Heart left ventricle (tissue), 13 donors: ENCODE measurements around the gene IGSF11.

Experiments
- CTCF ChIP-seq, 12 donors: fragments of 200-600 bp; sonication (generic) in 4 of 12; IDR thresholded peaks; one replicate each; pipeline versions ENCODE4 v1.5.0 to v1.8.0; 2018 to 2022; ENCODE audit warnings: antibody characterized with exemption in 12 of 12, mild to moderate bottlenecking in 5 of 12
- POLR2A ChIP-seq, 2 donors: fragments of 450-650 bp; IDR thresholded peaks; one replicate each; pipeline ENCODE4 v1.6.1; 2017; ENCODE audit warnings: antibody characterized with exemption in 2 of 2, mild to moderate bottlenecking in 2 of 2, moderate library complexity in 2 of 2
- donor health status: ischemic (EF 13 %, LVEDD 7.1; RV severe dilation, severe dysfunction).
- donor health status: DM: no; HTN: yes; CAD: no.
- donor health status: DM: no; HTN: no; CAD: no.
- donor health status: ischemic (EF 25% LVEDD 6.9; RV normal size, moderate dysfunction).
- donor health status: ischemic (EF 25% LVEDD 5.7; RV mildly dilated, moderate dysfunction).
- donor health status: ischemic (EF 35%, LVEDD 5.7; RV mildly dilated, moderate dysfunction).
- donor health status: nonischemic (EF 11% LVEDD 7.7; RV severe dilation, severe dysfunction).
- donor health status: DM: yes; HTN: yes; CAD: no.
- donor health status: PGD.
- donor health status: ischemic (EF 29% LVEDD 5.4; RV normal size, mild dysfunction).
- donor health status: nonischemic (EF 23%, LVEDD 6.1; RV moderate dilation, normal function).

- TF ChIP-seq POLR2A (IDR thresholded peaks at IDR 0.05), result no peak
- TF ChIP-seq CTCF (IDR thresholded peaks at IDR 0.05), result no peak
Measured at GRCh38 chr3:118946449-118946848, 88.2 kb downstream of the IGSF11 start.
